ENCODE results near the gene TMEM244.

- TF ChIP-seq CTCF (IDR thresholded peaks at IDR 0.05; ENCODE audit: low read depth, low read length), result no peak
- TF ChIP-seq POLR2A (IDR thresholded peaks at IDR 0.05; ENCODE audit: extremely low read depth, insufficient read length), result no peak
- TF ChIP-seq, protein P1, sequence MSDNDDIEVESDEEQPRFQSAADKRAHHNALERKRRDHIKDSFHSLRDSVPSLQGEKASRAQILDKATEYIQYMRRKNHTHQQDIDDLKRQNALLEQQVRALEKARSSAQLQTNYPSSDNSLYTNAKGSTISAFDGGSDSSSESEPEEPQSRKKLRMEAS (IDR thresholded peaks at IDR 0.05; ENCODE audit: low read depth, low read length), result no peak
- TF ChIP-seq MYC (IDR thresholded peaks at IDR 0.05; ENCODE audit: low read depth, low read length), result no peak
These were observed 14.4 kb downstream of the TMEM244 start for GRCh38 chr6:129846761-129847160.
